H9 (cell line): Measurements from ENCODE around the gene FSD1. TPM values are rescaled to one million over a fixed set of nuclear protein-coding genes. Genes with fewer than 3 reads are reported as not detected.

Experiments
- DNase-seq: peaks from one replicate; pipeline ENCODE4 v3.0.0-alpha.2; 2017
- H2AFZ ChIP-seq: one replicate; pipeline ENCODE4 v1.6.1; 2013; ENCODE audit warnings: mild to moderate bottlenecking, low read length, control low read depth, moderate library complexity
- H2AK5ac ChIP-seq: 2 replicates; pipeline ENCODE4 v1.6.1; 2013; ENCODE audit warnings: low read length, control low read depth, mixed read lengths; ENCODE audit not compliant: insufficient read length
- H2BK120ac ChIP-seq: one replicate; pipeline ENCODE4 v1.6.1; 2013; ENCODE audit warnings: low read depth, mild to moderate bottlenecking, low read length, control low read depth, inconsistent platforms; ENCODE audit not compliant: poor library complexity, severe bottlenecking
- H2BK12ac ChIP-seq: 2 replicates; pipeline ENCODE4 v1.6.1; 2013; ENCODE audit warnings: low read length, control low read depth, mixed read lengths, low read depth; ENCODE audit not compliant: insufficient read length
- H2BK15ac ChIP-seq: 2 replicates; pipeline ENCODE4 v1.6.1; 2013; ENCODE audit warnings: low read depth, low read length, control low read depth
- H2BK20ac ChIP-seq: one replicate; pipeline ENCODE4 v1.6.1; 2013; ENCODE audit warnings: low read depth, mild to moderate bottlenecking, low read length, control low read depth, inconsistent platforms; ENCODE audit not compliant: poor library complexity, severe bottlenecking
- H2BK5ac ChIP-seq: 2 replicates; pipeline ENCODE4 v1.6.1; 2013; ENCODE audit warnings: low read length, control low read depth, mixed read lengths; ENCODE audit not compliant: insufficient read length
- H3K14ac ChIP-seq: 2 replicates; pipeline ENCODE4 v1.6.1; 2013; ENCODE audit warnings: low read length, control low read depth; ENCODE audit not compliant: insufficient read depth
- H3K18ac ChIP-seq: 2 replicates; pipeline ENCODE4 v1.6.1; 2013; ENCODE audit warnings: low read depth, mild to moderate bottlenecking, mixed read lengths, low read length, control low read depth; ENCODE audit not compliant: insufficient read length
- H3K23ac ChIP-seq: 2 replicates; pipeline ENCODE4 v1.6.1; 2013; ENCODE audit warnings: low read length, control low read depth, mixed read lengths, low read depth; ENCODE audit not compliant: insufficient read length
- H3K23me2 ChIP-seq: 2 replicates; pipeline ENCODE4 v1.6.1; 2013; ENCODE audit warnings: low read depth, mild to moderate bottlenecking, mixed read lengths, low read length, control low read depth; ENCODE audit not compliant: insufficient read length, poor library complexity, severe bottlenecking
- H3K27ac ChIP-seq: 2 replicates; pipeline ENCODE4 v1.5.1; 2013; ENCODE audit warnings: low read length, control low read depth, mixed read lengths, low read depth; ENCODE audit not compliant: insufficient read length
- H3K27me3 ChIP-seq: 2 replicates; pipeline ENCODE4 v1.6.1; 2013; ENCODE audit warnings: low read length, control low read depth, inconsistent platforms; ENCODE audit not compliant: insufficient read depth
- H3K4ac ChIP-seq: 2 replicates; pipeline ENCODE4 v1.6.1; 2013; ENCODE audit warnings: low read depth, mild to moderate bottlenecking, control low read depth, inconsistent platforms, low read length, moderate library complexity
- H3K4me1 ChIP-seq: 2 replicates; pipeline ENCODE4 v1.6.1; 2013; ENCODE audit warnings: low read length, control low read depth, inconsistent platforms; ENCODE audit not compliant: insufficient read depth
- H3K4me2 ChIP-seq: 2 replicates; pipeline ENCODE4 v1.6.1; 2013; ENCODE audit warnings: low read length, control low read depth, mixed read lengths; ENCODE audit not compliant: insufficient read length, insufficient read depth
- H3K56ac ChIP-seq: 2 replicates; pipeline ENCODE4 v1.6.1; 2013; ENCODE audit warnings: low read depth, mild to moderate bottlenecking, mixed read lengths, low read length, control low read depth; ENCODE audit not compliant: insufficient read length
- H3K79me1 ChIP-seq: 2 replicates; pipeline ENCODE4 v1.6.1; 2013; ENCODE audit warnings: low read depth, mild to moderate bottlenecking, moderate library complexity, low read length, control low read depth, inconsistent platforms; ENCODE audit not compliant: insufficient read depth, poor library complexity, severe bottlenecking
- H3K79me2 ChIP-seq: 2 replicates; pipeline ENCODE4 v1.6.1; 2013; ENCODE audit warnings: low read length, control low read depth, inconsistent platforms; ENCODE audit not compliant: insufficient read depth
- H3K9ac ChIP-seq: 2 replicates; pipeline ENCODE4 v1.6.1; 2013; ENCODE audit warnings: low read length, control low read depth, mixed read lengths; ENCODE audit not compliant: insufficient read length; ENCODE audit errors: extremely low read depth
- H3K9me3 ChIP-seq: one replicate; pipeline ENCODE4 v1.6.1; 2013; ENCODE audit warnings: low read depth, low read length, inconsistent platforms; ENCODE audit not compliant: control insufficient read depth
- H3T11ph ChIP-seq: one replicate; pipeline ENCODE4 v1.6.1; 2013; ENCODE audit warnings: mild to moderate bottlenecking, low read length, control low read depth, inconsistent platforms
- H4K20me1 ChIP-seq: one replicate; pipeline ENCODE4 v1.6.1; 2013; ENCODE audit not compliant: control insufficient read depth, insufficient read length, insufficient read depth
- H4K5ac ChIP-seq: 2 replicates; pipeline ENCODE4 v1.6.1; 2013; ENCODE audit warnings: low read depth, mild to moderate bottlenecking, mixed read lengths, low read length, control low read depth; ENCODE audit not compliant: insufficient read length
- H4K8ac ChIP-seq: replicated peaks from 2 replicates; pipeline ENCODE4 v1.6.1; 2013; ENCODE audit warnings: low read length, control low read depth, mixed read lengths, low read depth; ENCODE audit not compliant: insufficient read length
- H4K91ac ChIP-seq: 2 replicates; pipeline ENCODE4 v1.6.1; 2013; ENCODE audit warnings: low read depth, mild to moderate bottlenecking, moderate library complexity, mixed read lengths, low read length, control low read depth; ENCODE audit not compliant: insufficient read length
- H3K27ac Mint-ChIP-seq, 3 experiments: 2 replicates in 2 of 3; 3 replicates in 1 of 3; pipeline ENCODE4 v1.8.0; 2020 to 2021; ENCODE audit warnings: mixed read lengths in 3 of 3, mild to moderate bottlenecking in 1 of 3, moderate library complexity in 1 of 3
- H3K27me3 Mint-ChIP-seq: 2 replicates; pipeline ENCODE4 v1.8.0; 2021; ENCODE audit warnings: low read depth, mild to moderate bottlenecking, moderate library complexity, mixed read lengths
- H3K36me3 Mint-ChIP-seq, 3 experiments: 2 replicates in 2 of 3; 3 replicates in 1 of 3; pipeline ENCODE4 v1.8.0; 2020 to 2021; ENCODE audit warnings: low read depth in 3 of 3, mixed read lengths in 3 of 3; ENCODE audit not compliant: insufficient read depth in 1 of 3
- H3K4me1 Mint-ChIP-seq, 2 experiments: 2 replicates each; pipeline ENCODE4 v1.8.0; 2020; ENCODE audit warnings: mixed read lengths in 2 of 2
- H3K4me3 Mint-ChIP-seq, 2 experiments: 2 replicates in 1 of 2; 3 replicates in 1 of 2; pipeline ENCODE4 v1.8.0; 2020 to 2021; ENCODE audit warnings: mild to moderate bottlenecking in 2 of 2, mixed read lengths in 2 of 2, moderate library complexity in 1 of 2
- H3K9me3 Mint-ChIP-seq, 2 experiments: 2 replicates in 1 of 2; 3 replicates in 1 of 2; pipeline ENCODE4 v1.8.0; 2020; ENCODE audit warnings: mild to moderate bottlenecking in 2 of 2, mixed read lengths in 2 of 2, moderate library complexity in 1 of 2
- CTCF ChIP-seq: fragments of 200-600 bp; sonication (generic); conservative IDR thresholded peaks from 3 replicates; pipeline ENCODE4 v1.8.0; 2021; ENCODE audit warnings: antibody characterized with exemption, mild to moderate bottlenecking
- WGBS: extraction: QIAGEN DNeasy Blood & Tissue Kit; methylation state at CpG from one replicate; pipeline ENCODE4 v1.1.7; 2013; ENCODE audit warnings: missing lambda C conversion rate, low lambda C conversion rate, mixed read lengths; ENCODE audit not compliant: insufficient read length; ENCODE audit errors: extremely low coverage; 5-methylcytosine and 5-hydroxymethylcytosine counted together
- total RNA-seq: library from RNA; stranded (reverse); gene quantifications from 2 replicates; pipeline ENCODE4 v1.2.1, GENCODE V29; 2021

The FSD1 gene
- total RNA-seq, 1 experiment from 2014 or later, result 53.6 TPM

GRCh38 chr19:4363571-4364304, 59.3 kb downstream of the FSD1 start:
- no peak overlapping the region for H3K14ac ChIP-seq
- H3K27me3 Mint-ChIP-seq, result peaks cover 8% of the 10 kb centered on the region
- H3K23me2 ChIP-seq, result no peaks in the 10 kb centered on the region
- no peak overlapping the region for H4K8ac ChIP-seq
- H3K9me3 ChIP-seq, result no peaks in the 10 kb centered on the region
- 0 out of 7 replicates have a peak overlapping the region, but pooled peaks of 1 of the 3 experiments have one; percentile 55 for H3K27ac Mint-ChIP-seq
- H2AFZ ChIP-seq, result no peak overlapping the region
- WGBS, result no CpG with 5 or more reads among the region's 26 CpGs
- no peak overlapping the region for H3K4ac ChIP-seq
- DNase-seq, result no peak
- H3K27ac ChIP-seq, result no peak overlapping the region
- H2BK20ac ChIP-seq, result no peak overlapping the region
- no peak overlapping the region for H4K91ac ChIP-seq
- no peak overlapping the region for H2AK5ac ChIP-seq
- H2BK120ac ChIP-seq, result no peak overlapping the region
- peaks cover 9 to 16% of the 10 kb centered on the region in 2 experiments; a peak in 3 of 4 replicates for H3K4me1 Mint-ChIP-seq
- H2BK15ac ChIP-seq, result no peak overlapping the region
- H3K23ac ChIP-seq, result no peak overlapping the region
- no peak overlapping the region for H2BK5ac ChIP-seq
- no peak for TF ChIP-seq CTCF
- H3K18ac ChIP-seq, result no peak overlapping the region
- H3K79me1 ChIP-seq, result no peaks in the 10 kb centered on the region
- H3K27me3 ChIP-seq, result no peaks in the 10 kb centered on the region
- no peak overlapping the region for H3T11ph ChIP-seq
- H3K9me3 Mint-ChIP-seq, result no peaks in the 10 kb centered on the region
- no peaks in the 10 kb centered on the region; the same call in 1 of the 2 replicates for H3K4me1 ChIP-seq
- H4K5ac ChIP-seq, result no peak overlapping the region
- H3K4me3 Mint-ChIP-seq, result no peak overlapping the region
- H3K36me3 Mint-ChIP-seq, result peaks cover 1 to 37% (median 17%) of the 10 kb centered on the region in 3 experiments; a peak in 6 of 7 replicates
- no peaks in the 10 kb centered on the region for H3K79me2 ChIP-seq
- H3K9ac ChIP-seq, result no peak overlapping the region
- no peak overlapping the region for H3K56ac ChIP-seq
- no peak overlapping the region for H3K4me2 ChIP-seq
- no peaks in the 10 kb centered on the region for H4K20me1 ChIP-seq
- H2BK12ac ChIP-seq, result no peak overlapping the region
